Mammary epithelial cell (primary cell): ENCODE data around the gene OTOP1.

Experiments used
- CTCF ChIP-seq, 2 donors: IDR thresholded peaks in 1 of 2; conservative IDR thresholded peaks in 1 of 2; 2 replicates each; pipeline ENCODE4 v1.5.1; 2011 to 2012; ENCODE audit warnings: inconsistent platforms in 2 of 2, low read length in 2 of 2, mild to moderate bottlenecking in 2 of 2, control low read depth in 1 of 2, low read depth in 1 of 2; ENCODE audit not compliant: insufficient read depth in 1 of 2; ENCODE audit errors: extremely low read depth in 1 of 2
- EZH2 ChIP-seq: IDR thresholded peaks from 2 replicates; pipeline ENCODE4 v1.6.1; 2012; ENCODE audit warnings: low read length, inconsistent platforms, borderline replicate concordance

- TF ChIP-seq CTCF (conservative IDR thresholded peaks at IDR 0.05 in 1 of 2, IDR thresholded peaks at IDR 0.05 in 1 of 2; ENCODE audit: extremely low read depth in 1 of 2, insufficient read depth in 1 of 2, low read depth in 1 of 2, low read length in 2 of 2) = no peak
- TF ChIP-seq EZH2 = no peak
Observed at GRCh38 chr4:4254199-4254598, 27.5 kb upstream of the OTOP1 start.
